K562 (cell line): ENCODE measurements around the gene IARS2. TPM values are rescaled to one million over a fixed set of nuclear protein-coding genes. Genes with fewer than 3 reads are reported as not detected.
A peak's percentile ranks its signal among the peaks of the same experiment; 100 is the strongest.

Experiments
- CXXC5 ChIP-seq: fragments of 250-450 bp; sonication (Bioruptor Pico); IDR thresholded peaks from 2 replicates; pipeline ENCODE4 v1.8.0; 2022; ENCODE audit warnings: inconsistent platforms, mild to moderate bottlenecking, moderate library complexity
- FOSL1 ChIP-seq: fragments of 200-800 bp; sonication (Bioruptor generic); conservative IDR thresholded peaks from 2 replicates; pipeline ENCODE4 v1.6.1; 2016; ENCODE audit warnings: missing genetic modification characterization, missing compliant biosample characterization
- GATAD2B ChIP-seq: fragments of 450-650 bp; IDR thresholded peaks from 2 replicates; pipeline ENCODE4 v1.6.1; 2017; ENCODE audit warnings: mild to moderate bottlenecking, borderline replicate concordance
- MTA2 ChIP-seq: fragments of 450-650 bp; IDR thresholded peaks from 2 replicates; pipeline ENCODE4 v1.6.1; 2016; ENCODE audit warnings: low read depth
- NBN ChIP-seq: fragments of 450-650 bp; IDR thresholded peaks from 2 replicates; pipeline ENCODE4 v1.6.1; 2016; ENCODE audit warnings: low read depth, mild to moderate bottlenecking
- NCOA2 ChIP-seq, 2 experiments: fragments of 450-650 bp; IDR thresholded peaks; 2 replicates each; pipeline ENCODE4 v1.6.1; 2018; ENCODE audit warnings: mild to moderate bottlenecking in 2 of 2, moderate library complexity in 1 of 2; ENCODE audit not compliant: partially characterized antibody in 2 of 2
- RNF2 ChIP-seq: sonication (generic); IDR thresholded peaks from 2 replicates; pipeline ENCODE4 v1.6.1; 2016
- SMARCA4 ChIP-seq: fragments of 450-650 bp; IDR thresholded peaks from 2 replicates; pipeline ENCODE4 v1.6.1; 2016
- STAT5A ChIP-seq: IDR thresholded peaks from 2 replicates; pipeline ENCODE4 v1.6.1; 2012; ENCODE audit warnings: low read length, inconsistent platforms, borderline replicate concordance
- TRIM24 ChIP-seq, 2 experiments: fragments of 450-650 bp; IDR thresholded peaks; 2 replicates each; pipeline ENCODE4 v1.6.1; 2016
- TSC22D4 ChIP-seq: fragments of 450-650 bp; IDR thresholded peaks from 2 replicates; pipeline ENCODE4 v1.6.1; 2016; ENCODE audit warnings: missing genetic modification characterization, missing biosample characterization, control low read depth
- ZFPM2 ChIP-seq: fragments of 250-450 bp; sonication (Bioruptor Pico); IDR thresholded peaks from 2 replicates; pipeline ENCODE4 v1.5.1; 2022; ENCODE audit warnings: mild to moderate bottlenecking
- ZKSCAN8 ChIP-seq: fragments of 200-800 bp; sonication (Bioruptor generic); IDR thresholded peaks from 2 replicates; pipeline ENCODE4 v1.6.1; 2016; ENCODE audit warnings: missing genetic modification characterization, missing compliant biosample characterization
- polyA plus RNA-seq, 8 experiments: library from polyadenylated mRNA; depleted of rRNA in 4 of 8; stranded (reverse) in 5 of 8; unstranded in 3 of 8; fragments of >200 nt; fragmentation: Nextera tagmentation in 2 of 8; fragmentation: Illumina TruSeq in 1 of 8; extraction: Ambion mirVana in 2 of 8; extraction: Trizol in 1 of 8; gene quantifications; 2 replicates each; pipeline versions ENCODE4 v1.2.1 to v1.2.3, GENCODE V29; 2011 to 2014; ENCODE audit warnings: inconsistent platforms in 1 of 8, missing spikeins in 1 of 8
- total RNA-seq, 7 experiments: library from RNA; depleted of rRNA in 6 of 7; stranded (reverse); fragments of >200 nt in 6 of 7; fragmentation: Illumina TruSeq in 2 of 7; extraction: Trizol in 2 of 7; gene quantifications; 2 replicates each; pipeline versions ENCODE4 v1.2.1 to v1.2.3, GENCODE V29; 2011 to 2021; ENCODE audit warnings: low replicate concordance in 1 of 7
- TF ChIP-seq, protein P1 (sequence below), 2 experiments: fragments of 450-650 bp; IDR thresholded peaks; 2 replicates each; pipeline ENCODE4 v1.6.1; 2016; ENCODE audit warnings: mild to moderate bottlenecking in 2 of 2, borderline replicate concordance in 1 of 2, low read depth in 1 of 2, moderate library complexity in 1 of 2
- TF ChIP-seq, protein P2 (sequence below): sonication (generic); formaldehyde crosslinking; IDR thresholded peaks from 2 replicates; pipeline ENCODE4 v1.5.0; 2020; ENCODE audit warnings: missing genetic modification reagents
- TF ChIP-seq, protein P3 (sequence below): fragments of 450-650 bp; formaldehyde crosslinking; IDR thresholded peaks from 2 replicates; pipeline ENCODE4 v1.4.0; 2022; ENCODE audit warnings: mild to moderate bottlenecking, moderate library complexity
- TF ChIP-seq, protein P4 (sequence below): fragments of 250-450 bp; sonication (Bioruptor Pico); IDR thresholded peaks from 2 replicates; pipeline ENCODE4 v1.9.0; 2021; ENCODE audit warnings: mild to moderate bottlenecking

The IARS2 gene
- total and polyA plus RNA-seq, 9 of the 15 experiments (the other 6 are each of a cell fraction or from before 2014, with no cell fraction given) = 39.6 to 127 (median 93.8) TPM

DNA sequence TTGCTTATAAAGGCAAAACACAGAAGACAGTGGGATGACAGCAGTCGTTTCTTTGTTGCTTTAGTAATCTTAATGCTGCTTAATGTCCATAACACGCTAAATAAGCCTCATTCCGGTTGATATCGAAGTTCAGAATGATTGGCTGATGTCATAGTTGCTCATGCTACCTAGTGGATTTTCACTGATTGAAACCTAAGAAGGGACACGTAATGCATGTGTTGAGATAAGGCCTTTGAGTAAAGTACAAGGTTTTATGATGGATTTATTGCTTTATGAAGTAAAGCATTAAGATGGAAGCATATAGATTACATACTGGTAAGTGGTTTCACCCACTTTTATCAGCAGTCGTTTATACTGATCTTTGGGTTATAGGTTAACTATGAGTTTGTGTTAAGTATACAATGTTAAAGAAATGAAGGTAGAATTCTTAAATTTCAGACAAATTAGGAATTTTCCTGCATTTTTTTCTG is 25.1 kb downstream of the IARS2 start (continued):
- TF ChIP-seq, protein P1, sequence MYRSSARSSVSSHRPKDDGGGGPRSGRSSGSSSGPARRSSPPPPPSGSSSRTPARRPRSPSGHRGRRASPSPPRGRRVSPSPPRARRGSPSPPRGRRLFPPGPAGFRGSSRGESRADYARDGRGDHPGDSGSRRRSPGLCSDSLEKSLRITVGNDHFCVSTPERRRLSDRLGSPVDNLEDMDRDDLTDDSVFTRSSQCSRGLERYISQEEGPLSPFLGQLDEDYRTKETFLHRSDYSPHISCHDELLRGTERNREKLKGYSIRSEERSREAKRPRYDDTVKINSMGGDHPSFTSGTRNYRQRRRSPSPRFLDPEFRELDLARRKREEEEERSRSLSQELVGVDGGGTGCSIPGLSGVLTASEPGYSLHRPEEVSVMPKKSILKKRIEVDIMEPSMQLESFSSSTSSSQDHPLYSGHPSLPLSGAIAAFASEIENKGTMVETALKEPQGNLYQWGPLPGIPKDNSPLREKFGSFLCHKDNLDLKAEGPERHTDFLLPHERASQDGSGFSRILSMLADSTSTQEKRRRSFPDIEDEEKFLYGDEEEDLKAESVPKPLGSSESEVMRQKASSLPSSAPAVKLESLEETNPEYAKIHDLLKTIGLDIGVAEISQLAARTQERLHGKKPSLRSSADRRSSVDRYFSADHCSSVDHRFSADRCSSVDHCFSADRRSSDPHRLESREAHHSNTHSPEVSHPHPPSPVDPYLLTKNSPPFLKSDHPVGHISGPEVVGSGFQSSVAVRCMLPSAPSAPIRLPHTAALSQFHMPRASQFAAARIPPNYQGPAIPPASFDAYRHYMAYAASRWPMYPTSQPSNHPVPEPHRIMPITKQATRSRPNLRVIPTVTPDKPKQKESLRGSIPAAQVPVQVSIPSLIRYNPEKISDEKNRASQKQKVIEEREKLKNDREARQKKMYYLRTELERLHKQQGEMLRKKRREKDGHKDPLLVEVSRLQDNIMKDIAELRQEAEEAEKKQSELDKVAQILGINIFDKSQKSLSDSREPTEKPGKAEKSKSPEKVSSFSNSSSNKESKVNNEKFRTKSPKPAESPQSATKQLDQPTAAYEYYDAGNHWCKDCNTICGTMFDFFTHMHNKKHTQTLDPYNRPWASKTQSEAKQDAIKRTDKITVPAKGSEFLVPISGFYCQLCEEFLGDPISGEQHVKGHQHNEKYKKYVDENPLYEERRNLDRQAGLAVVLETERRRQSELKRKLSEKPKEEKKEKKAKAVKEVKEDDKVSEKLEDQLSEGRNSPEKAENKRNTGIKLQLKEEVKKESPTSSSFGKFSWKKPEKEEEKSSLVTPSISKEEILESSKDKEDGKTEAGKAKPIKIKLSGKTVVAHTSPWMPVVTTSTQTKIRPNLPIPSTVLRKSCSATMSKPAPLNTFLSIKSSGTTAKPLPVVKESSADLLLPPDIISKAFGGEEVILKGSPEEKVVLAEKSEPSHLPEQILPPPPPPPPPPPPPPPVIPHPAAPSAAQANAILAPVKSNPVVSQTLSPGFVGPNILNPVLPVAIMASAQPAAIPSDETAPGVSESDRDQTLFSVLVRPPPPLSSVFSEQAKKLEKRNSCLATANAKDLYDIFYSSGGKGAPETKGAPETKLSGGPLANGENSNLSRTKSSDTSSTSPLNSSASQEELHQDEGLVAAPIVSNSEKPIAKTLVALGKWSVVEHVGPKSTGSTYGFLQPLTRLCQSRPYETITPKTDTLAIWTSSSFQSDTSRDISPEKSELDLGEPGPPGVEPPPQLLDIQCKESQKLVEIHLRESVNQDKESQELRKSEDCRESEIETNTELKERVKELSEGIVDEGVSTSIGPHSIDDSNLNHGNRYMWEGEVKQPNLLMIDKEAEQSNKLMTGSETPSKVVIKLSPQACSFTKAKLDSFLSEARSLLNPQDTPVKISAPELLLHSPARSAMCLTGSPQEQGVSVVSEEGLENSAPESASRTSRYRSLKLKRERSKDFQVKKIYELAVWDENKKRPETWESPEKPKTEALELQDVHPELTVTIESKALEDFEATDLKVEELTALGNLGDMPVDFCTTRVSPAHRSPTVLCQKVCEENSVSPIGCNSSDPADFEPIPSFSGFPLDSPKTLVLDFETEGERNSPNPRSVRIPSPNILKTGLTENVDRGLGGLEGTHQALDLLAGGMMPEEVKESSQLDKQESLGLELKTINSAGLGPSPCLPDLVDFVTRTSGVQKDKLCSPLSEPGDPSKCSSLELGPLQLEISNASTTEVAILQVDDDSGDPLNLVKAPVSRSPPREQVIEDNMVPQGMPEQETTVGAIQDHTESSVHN (IDR thresholded peaks at IDR 0.05; ENCODE audit: borderline replicate concordance in 1 of 2, low read depth in 1 of 2) = peak in 1 of 2 experiments; percentile 60; a peak in 1 of 4 replicates
- TF ChIP-seq SMARCA4 = peak; percentile 97
- TF ChIP-seq, protein P2, sequence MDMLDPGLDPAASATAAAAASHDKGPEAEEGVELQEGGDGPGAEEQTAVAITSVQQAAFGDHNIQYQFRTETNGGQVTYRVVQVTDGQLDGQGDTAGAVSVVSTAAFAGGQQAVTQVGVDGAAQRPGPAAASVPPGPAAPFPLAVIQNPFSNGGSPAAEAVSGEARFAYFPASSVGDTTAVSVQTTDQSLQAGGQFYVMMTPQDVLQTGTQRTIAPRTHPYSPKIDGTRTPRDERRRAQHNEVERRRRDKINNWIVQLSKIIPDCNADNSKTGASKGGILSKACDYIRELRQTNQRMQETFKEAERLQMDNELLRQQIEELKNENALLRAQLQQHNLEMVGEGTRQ (CRISPR knock-in tag) = no peak
- TF ChIP-seq, protein P3, sequence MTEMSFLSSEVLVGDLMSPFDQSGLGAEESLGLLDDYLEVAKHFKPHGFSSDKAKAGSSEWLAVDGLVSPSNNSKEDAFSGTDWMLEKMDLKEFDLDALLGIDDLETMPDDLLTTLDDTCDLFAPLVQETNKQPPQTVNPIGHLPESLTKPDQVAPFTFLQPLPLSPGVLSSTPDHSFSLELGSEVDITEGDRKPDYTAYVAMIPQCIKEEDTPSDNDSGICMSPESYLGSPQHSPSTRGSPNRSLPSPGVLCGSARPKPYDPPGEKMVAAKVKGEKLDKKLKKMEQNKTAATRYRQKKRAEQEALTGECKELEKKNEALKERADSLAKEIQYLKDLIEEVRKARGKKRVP (CRISPR knock-in tag) = peak; percentile 67; the same call in 1 of the 2 replicates
- no peak for TF ChIP-seq TSC22D4 (tag)
- TF ChIP-seq RNF2 = peak; percentile 80
- no peak for TF ChIP-seq ZFPM2 (CRISPR knock-in tag)
- peak; percentile 96 for TF ChIP-seq NBN
- TF ChIP-seq FOSL1 (tag) = peak; percentile 94
- TF ChIP-seq, protein P4, sequence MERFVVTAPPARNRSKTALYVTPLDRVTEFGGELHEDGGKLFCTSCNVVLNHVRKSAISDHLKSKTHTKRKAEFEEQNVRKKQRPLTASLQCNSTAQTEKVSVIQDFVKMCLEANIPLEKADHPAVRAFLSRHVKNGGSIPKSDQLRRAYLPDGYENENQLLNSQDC (CRISPR knock-in tag) = no peak
- TF ChIP-seq CXXC5 (CRISPR knock-in tag) = peak; percentile 76
- TF ChIP-seq MTA2 = peak; percentile 76
- peak; percentile 78 to 79 for TF ChIP-seq TRIM24 (IDR thresholded peaks at IDR 0.05)
- peak in 1 of 2 experiments; percentile 81 for TF ChIP-seq NCOA2 (IDR thresholded peaks at IDR 0.05; ENCODE audit: partially characterized antibody in 2 of 2)
- peak; percentile 89; the same call in 1 of the 2 replicates for TF ChIP-seq STAT5A
- TF ChIP-seq GATAD2B = peak; percentile 92
- TF ChIP-seq ZKSCAN8 (CRISPR knock-in tag) = peak; percentile 73; the same call in 1 of the 2 replicates
